COR-L47 (cell line): ENCODE data around the gene KIF21B.

Experiments used
- DNase-seq: peaks from one replicate; lab custom pipeline; 2025; lab: John Stamatoyannopoulos, UW

The KIF21B gene

DNA sequence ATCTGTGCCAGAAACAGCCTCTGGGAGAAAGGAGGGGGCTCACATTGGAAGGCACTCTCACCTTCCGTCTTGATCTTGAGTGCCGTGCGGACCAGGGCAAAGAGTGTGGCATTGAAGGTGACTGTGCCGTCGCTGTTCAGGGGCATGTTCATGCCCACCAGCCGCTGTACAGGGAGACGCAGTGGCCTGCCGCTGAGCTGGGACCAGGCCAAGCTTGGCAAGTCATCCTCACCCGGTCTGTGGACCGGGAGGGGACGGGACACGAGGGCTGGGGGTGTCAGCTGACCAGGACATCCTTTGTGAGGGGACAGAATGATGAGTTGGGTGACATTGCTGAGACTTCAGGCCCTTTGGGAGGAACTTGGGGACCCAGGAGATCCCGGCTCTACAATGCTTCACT, 25.0 kb upstream of the KIF21B start:
- DNase-seq, result no peak

DNA sequence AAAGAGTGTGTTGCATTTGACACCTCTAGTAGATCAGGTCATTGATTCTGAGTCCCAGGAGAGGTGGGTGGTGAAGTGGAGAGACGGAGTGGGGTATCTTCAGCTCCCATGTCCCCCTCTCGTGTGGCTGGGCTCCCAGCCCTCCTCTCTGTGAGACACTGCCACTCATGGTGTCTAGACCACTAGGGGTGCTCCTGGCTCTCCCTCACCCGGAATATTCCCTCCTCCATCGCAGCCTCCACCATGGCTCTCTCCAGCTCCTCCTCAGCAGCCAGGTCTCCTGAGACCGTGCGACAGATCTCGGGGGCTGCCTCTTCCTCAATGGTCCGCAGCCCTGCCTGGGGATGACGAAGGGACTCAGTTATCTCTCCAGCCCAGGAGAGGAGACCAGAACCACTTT, 20.6 kb upstream of the KIF21B start:
- DNase-seq, result no peak

DNA sequence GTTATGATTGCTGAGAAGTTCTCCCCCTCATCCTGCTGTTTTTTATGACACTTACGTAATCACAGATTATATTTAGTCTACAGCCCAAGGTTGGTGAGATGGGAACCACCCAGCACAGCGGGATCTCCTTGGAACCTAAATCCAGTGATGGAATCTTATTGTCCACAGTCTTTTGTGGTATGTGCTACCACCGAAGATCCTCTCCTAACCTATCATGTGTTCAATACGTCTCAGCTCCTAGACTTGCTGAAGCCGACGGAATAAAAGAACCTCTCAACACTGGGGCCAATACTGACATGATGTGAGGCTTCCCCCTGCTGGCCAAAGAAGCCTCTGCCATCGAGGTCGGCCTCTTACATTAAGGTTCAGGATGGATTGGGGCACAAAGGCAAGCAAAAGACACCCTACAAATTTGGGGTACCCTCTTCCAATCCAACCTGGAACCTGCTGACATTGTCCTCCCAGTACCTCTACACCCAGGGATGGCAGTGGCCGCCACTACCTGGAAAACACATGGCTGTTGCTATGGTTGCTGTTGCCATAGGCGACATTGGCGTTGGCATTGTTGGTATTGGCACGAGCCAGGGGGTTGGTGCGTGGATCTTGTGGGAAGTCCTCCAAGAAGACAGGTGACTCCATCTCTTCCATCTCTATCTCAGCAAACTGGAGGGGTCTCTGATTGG, 19.4 kb upstream of the KIF21B start:
- peak; percentile 79 for DNase-seq

DNA sequence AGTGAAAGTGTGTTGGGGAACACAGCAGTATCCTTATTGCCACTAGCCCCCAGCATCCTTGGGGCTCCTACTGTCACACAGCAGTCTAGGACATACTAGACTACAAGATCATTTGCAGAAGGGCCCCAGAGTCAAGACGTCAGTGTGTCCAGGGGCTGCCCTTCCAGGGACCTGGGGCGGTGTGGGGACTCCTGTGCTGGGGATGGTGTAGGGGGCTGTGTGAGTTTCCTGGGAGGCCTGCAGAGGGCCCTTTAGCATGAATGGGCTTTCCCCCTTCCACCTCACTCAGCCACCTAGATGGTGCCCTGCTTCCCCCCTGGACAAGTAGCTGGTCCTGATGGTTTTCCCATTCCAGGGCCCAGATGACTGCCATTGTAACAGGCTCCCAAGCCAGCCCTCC, 17.5 kb upstream of the KIF21B start:
- DNase-seq, result no peak

- DNase-seq, result no peak
Observed at GRCh38 chr1:201039876-201040275, 16.4 kb upstream of the KIF21B start.

DNA sequence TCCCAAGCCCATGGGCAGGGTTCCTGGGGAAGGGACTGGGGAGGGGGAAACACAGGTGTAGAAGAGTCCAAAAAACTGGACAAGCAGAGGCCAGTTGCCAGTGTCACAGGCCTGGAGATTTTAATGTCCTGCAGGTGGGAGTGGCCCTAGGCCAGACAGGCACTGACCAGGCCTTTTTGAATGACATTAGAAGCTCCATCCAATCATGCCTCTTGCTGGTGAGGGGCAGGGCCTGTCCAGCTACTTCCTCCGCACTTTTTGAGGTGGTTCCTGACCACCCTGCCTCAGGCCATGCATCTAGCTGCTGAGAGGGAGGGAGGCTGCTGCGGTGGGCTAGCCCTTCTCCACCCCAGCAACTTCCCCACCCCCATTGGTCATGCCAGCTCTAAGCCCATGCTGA, 15.9 kb upstream of the KIF21B start:
- no peak for DNase-seq

DNA sequence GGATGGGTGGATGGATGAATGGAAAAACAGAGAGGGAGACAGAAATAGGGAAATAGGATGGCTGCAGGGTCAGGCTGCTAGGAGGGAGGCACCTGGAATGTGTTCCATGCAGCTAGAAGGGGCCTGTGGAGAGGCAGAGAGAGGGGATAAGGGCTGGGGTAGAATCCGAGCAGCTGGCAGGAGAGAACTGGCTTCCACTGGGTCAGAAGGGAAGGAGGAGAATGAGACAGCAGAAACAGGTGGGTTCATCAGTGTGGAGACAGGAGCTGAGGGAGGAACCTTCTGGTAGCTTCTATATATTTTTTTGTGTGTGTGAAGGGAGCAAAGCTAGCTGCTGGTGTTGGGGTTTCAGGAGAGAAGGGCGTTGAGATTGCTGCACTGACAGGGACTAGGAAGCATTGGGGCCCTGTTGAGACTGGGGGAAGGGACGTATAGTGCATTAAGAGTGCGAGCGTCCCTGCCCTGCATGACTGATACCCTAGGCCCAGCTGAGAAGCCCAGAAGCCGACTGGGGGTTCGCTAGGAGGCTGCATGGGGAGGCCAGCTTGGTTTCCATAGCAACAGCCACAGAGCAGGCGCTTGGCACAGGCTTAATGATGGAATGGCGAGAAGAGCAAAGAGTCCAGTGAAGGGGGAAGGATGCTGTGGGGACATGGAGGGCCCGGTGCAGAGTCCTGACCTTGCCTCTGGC, 14.8 kb upstream of the KIF21B start:
- DNase-seq, result no peak

DNA sequence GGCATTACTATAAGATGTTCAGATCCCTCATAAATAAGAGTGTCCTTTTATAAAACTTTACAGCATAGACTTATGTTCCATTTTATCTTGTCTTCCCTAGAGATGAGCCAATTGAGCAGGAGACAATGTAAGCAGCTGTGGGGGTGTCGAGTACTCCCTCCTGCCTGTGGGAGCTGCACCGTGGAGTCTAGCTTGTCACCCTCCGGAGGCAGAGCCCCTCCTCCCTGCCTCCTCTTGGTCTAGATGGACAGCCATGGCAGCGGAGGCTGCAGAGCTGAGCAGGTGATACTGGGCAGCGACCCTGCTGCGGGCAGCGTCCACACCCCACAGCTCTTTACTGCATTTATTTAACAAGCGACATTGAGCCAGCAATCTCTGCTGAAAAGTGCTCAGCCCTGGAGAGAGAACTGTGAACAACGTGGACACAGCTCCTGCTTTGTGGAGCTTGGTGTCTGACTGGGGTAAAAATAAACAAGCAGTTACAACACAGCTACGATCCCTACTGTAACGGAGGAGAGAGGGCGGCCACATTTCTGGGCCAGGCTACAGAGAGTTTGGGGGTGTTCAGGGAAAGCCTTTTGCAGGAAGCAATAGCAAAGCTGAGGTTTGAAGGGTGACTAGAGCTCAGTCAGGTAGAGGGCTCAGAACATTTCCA, 12.8 kb upstream of the KIF21B start:
- DNase-seq, result no peak

GRCh38 chr1:201034671-201035070, 11.2 kb upstream of the KIF21B start:
- DNase-seq, result no peak

DNA sequence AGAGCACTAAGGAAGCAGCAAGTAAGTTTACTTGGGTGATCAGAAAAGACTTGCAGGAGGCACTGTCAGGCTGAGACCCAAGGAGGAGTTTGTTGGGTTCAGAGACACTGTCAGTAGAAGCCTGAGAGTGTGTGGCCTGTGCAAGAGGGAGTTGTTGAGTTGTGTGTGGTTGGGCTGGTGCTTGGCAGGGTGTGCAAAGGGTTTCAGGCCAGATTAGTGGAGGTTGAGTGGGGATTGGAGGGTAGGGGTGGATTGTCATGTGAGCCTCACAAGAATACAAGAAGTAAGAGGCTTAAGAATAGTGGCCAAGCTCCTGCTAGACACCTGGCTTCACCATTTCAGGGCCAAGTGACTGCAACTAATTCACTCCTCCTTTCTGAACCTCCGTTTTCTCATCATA, 8.9 kb upstream of the KIF21B start:
- no peak for DNase-seq

DNA sequence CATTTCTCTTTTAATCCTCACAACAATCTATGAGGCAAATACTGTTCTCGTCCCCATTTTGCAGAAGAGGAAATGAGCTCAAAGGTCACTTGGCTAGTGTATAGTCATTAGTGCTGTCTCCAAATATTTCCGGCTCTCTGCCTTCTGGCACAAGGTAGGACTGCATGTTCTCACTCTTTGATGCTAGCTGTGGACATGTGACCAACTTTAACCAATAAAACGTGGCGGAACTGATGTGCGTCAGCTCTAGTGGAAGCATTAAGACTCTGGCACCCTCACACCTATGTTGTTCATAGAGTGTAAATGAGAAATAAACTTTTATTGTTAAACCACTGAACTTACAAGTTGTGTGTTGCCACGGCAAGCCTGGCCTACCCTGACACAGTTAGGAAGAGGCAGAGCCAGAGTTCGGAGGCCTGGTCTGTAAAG, 5.0 kb upstream of the KIF21B start:
- DNase-seq, result no peak

GRCh38 chr1:201026836-201027235, 3.3 kb upstream of the KIF21B start:
- DNase-seq, result no peak

DNA sequence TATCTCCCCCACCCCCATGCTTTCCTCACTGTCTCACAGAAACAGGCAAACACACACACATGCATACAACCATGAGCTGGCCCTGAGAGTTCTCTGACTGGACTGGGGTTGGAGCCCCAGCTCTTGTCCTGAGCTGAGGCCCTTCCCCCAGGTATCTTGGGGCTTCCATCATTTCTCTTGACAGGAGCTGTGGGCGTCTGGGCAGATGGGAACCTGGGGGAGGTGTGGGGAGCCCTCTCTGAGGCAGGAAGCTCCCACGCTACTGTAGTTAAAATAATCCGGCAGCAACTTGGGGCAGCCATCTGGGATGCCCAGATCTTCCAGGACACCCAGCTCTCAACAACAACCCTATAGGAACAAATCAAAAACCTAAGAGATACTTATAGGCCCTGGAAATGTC, 2.7 kb upstream of the KIF21B start:
- no peak for DNase-seq

GRCh38 chr1:201025571-201026002, 2.1 kb upstream of the KIF21B start:
- no peak for DNase-seq

DNA sequence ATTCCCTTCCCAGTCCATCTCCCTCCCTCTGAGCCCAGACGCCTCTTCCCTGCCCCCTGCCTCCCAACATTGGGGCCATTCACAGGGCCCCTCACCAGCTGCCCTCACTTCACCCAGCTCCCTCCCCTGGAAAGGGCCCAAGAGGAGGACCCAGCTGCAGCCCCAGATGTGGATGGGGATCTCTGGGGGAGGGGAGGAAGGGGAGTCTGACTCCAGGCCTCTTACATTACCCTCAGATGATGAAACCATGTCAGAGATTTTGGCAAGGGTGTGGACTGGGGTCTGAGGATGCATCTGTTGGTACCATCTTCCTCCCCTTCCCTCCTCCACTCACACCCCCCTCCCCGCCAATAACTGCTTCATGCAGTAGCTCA, 1.1 kb upstream of the KIF21B start:
- DNase-seq, result no peak

GRCh38 chr1:201023920-201024624, 558 bp upstream of the KIF21B start:
- no peak for DNase-seq

DNA sequence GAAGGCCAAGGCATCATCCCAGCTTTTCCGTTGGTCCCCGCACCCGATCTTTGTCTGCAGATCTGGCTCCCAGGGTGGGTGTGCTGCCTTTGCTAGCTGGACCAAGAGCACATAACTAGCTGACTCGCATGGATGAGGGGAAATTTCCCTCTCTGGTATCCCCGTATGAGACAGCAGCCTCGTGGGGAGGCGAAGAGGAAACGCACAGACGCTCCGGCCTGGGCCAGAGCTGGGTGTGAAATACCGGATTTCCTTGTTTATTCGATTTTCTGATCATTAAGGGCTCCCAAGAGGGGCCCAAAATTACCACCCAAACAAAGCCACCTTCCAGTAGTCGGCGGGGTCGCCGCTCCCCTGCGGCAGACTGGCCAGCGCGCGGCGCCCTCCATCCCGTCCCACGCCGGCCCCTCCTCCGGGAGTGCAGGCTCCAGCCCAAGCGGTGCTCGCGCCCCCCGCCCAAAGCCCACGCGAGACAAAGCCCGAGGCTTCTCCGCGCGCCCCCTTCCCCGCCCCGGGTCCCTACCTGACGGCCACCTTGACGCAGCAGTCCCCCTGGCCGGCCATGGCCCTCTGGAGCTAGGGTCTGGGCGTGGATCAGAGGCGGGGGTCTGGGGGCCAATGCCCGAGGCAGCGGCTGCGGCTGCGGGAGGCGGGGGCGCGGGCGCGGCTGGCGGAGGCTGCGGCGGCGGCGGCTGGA, 546 bp downstream of the KIF21B start:
- peak; percentile 50 for DNase-seq

- no peak for DNase-seq
Observed at GRCh38 chr1:201022493-201022819, 1.1 kb downstream of the KIF21B start.

- DNase-seq, result peak; percentile 18
Observed at GRCh38 chr1:201021630-201022492, 1.7 kb downstream of the KIF21B start.

DNA sequence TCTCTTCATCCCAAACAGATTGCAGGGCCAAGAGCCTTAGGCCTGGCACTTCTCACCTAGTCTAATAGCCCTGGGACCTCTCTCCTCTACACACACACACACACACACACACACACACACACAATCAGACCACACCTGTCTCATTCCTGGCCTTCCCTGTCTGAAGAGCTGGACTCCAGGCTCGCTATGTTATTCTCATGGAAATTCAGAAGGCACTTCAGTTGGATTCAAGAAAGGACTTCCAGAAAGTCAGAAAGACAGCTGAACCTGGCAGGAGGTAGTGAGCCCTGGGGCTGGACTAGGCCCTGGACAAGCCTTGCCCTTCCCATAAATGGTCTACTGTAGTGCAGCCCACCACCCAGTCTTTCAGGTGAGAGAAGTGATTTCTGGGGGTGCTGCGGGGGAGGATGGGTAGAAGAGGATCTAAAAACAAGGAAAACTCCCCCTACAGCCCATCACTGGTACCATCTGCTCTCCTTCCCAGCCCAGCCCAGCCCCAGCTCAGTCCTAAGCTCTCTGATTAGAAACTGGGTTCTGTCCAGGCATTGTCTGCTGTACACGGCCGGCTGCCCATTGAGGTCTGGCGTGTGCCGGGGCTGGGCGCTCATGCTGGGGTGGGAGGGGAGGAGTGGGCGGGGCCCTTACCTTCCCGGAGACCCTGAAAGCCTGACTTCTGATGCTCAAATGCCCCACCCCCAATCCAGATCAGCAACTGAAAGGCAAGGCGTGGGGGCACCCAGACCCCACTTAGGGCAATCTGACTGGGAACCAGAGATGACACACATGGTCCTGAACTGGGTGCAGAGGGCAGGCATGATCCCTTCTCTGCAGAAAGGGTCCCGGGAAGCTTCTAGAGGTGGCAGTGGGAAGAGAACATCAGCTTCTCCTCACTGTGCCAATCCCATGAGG, 2.5 kb downstream of the KIF21B start:
- DNase-seq, result no peak
